ENCODE data around the gene DLG5. TPM values are rescaled to one million over a fixed set of nuclear protein-coding genes. Genes with fewer than 3 reads are reported as not detected.
A peak's percentile ranks its signal among the peaks of the same experiment; 100 is the strongest.

DLG5 gene
- polyA plus RNA-seq, 3 donors, result 0.14 to 0.77 TPM; not detected in 1

DNA sequence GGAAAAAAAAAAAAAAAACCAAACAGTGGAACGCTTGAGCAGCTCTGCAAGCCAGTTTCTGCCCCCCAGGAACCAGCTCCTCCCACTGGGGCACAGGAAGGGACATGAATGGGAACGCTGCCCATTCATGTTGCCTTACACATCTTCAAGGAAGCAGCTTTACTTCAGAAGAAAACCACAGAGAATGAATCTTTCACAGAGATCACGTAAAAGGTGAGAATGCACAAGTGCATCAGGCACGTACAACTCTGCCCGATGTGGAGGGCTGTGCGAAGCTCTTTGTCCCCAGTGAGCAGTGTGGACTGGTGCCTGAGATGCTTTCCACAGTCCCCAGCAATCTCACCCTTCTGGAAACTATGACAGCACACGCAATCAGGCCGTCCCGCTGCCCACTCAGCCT lies 106.2 kb downstream of the DLG5 start:
- no peaks in the 10 kb centered on the region for H3K27me3 ChIP-seq (ENCODE audit: control insufficient read depth in 2 of 2, insufficient read depth in 2 of 2, low read length in 2 of 2)
- no peaks in the 10 kb centered on the region for H3K4me1 ChIP-seq (ENCODE audit: control insufficient read depth in 1 of 2, insufficient read depth in 2 of 2, low read length in 2 of 2)
- Mint-ChIP-seq H3K27me3 (ENCODE audit: low read depth in 3 of 3) (peaks cover 0 to 2% (median 0%) of the 10 kb centered on the region in 3 donors), H3K27ac (peak overlapping the region in 1 of 7 donors; percentile 8), H3K36me3 (no peaks in the 10 kb centered on the region), H3K4me1 (no peaks in the 10 kb centered on the region), H3K9me3 (no peaks in the 10 kb centered on the region), H3K4me3 (no peak overlapping the region)
- H3K27ac ChIP-seq (ENCODE audit: low read depth in 1 of 2, low read length in 2 of 2), result no peak overlapping the region
- H3K79me2 ChIP-seq (ENCODE audit: insufficient read depth, low read length), result no peaks in the 10 kb centered on the region
- H3K4me2 ChIP-seq (replicated peaks; ENCODE audit: extremely low read depth, low read length, poor library complexity, severe bottlenecking), result no peak overlapping the region
- DNase-seq, result no peak
- intact Hi-C loops (cut with micrococcal nuclease), result no loop called here
- TF ChIP-seq, protein P1, sequence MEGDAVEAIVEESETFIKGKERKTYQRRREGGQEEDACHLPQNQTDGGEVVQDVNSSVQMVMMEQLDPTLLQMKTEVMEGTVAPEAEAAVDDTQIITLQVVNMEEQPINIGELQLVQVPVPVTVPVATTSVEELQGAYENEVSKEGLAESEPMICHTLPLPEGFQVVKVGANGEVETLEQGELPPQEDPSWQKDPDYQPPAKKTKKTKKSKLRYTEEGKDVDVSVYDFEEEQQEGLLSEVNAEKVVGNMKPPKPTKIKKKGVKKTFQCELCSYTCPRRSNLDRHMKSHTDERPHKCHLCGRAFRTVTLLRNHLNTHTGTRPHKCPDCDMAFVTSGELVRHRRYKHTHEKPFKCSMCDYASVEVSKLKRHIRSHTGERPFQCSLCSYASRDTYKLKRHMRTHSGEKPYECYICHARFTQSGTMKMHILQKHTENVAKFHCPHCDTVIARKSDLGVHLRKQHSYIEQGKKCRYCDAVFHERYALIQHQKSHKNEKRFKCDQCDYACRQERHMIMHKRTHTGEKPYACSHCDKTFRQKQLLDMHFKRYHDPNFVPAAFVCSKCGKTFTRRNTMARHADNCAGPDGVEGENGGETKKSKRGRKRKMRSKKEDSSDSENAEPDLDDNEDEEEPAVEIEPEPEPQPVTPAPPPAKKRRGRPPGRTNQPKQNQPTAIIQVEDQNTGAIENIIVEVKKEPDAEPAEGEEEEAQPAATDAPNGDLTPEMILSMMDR (IDR thresholded peaks at IDR 0.05), result no peak
- H3K36me3 ChIP-seq (replicated peaks in 1 of 2; ENCODE audit: control insufficient read depth in 1 of 2, insufficient read depth in 2 of 2, low read length in 2 of 2), result no peaks in the 10 kb centered on the region
- no peak overlapping the region for H3K4me3 ChIP-seq (replicated peaks in 1 of 3; ENCODE audit: low read depth in 2 of 3, low read length in 3 of 3)
- H3K9me3 ChIP-seq (replicated peaks in 1 of 2; ENCODE audit: control insufficient read depth in 1 of 2, insufficient read depth in 1 of 2, low read length in 2 of 2), result no peaks in the 10 kb centered on the region
- no peak overlapping the region for H2AFZ ChIP-seq (ENCODE audit: insufficient read depth, low read depth, low read length, poor library complexity, severe bottlenecking)
- no peak overlapping the region for H3K9ac ChIP-seq (ENCODE audit: insufficient read depth, low read length, poor library complexity, severe bottlenecking)
- 92% methylated on average over 5 of the region's 9 CpGs for whole genome bisulfite sequencing (ENCODE audit: insufficient coverage)
- no peaks in the 10 kb centered on the region for H4K20me1 ChIP-seq (ENCODE audit: insufficient read depth, low read length)

DNA sequence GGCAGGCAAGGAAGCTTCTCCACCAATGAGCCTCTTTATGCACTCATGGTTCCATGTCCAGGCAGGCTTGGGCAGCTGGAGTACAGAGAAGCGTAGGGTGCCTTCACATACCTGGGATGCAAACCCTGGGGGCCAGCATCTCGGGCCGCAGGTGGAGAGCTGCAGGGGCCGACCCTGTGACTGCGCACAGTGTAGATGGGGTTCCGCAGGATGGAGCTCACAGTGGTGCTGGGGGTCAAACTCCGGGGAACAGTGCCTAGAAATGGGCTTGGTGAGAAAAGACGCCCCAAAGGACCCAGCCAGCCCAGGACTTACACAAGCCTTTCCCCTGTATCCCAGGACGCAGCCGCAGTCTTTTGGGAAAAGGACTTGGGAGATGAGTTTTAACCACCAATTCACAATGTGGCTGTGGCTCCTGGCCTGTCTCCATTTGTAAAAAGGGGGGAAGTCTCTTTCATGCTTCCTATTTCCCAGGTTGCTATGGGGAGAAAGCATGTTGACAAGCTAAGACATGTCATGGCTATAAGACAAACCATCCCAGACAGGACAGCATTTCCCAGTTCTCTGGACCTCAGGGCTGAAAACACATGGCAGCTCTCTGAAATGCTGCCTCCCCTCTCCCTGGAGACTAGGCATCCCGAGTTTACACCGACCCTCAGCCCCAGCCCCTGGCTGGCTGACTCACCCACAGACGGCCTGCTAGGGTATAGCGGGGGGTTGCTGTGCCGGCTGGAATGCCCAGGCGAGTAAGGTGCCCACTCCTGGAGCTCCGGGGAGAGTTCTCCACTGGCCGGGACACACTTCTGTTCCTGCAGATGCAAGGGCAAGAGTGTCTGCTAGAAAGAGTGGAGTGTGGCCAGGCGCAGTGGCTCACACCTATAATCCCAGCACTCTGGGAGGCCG lies 107.1 kb downstream of the DLG5 start:
- Histone ChIP-seq H3K4me2 (replicated peaks; ENCODE audit: extremely low read depth, low read length, poor library complexity, severe bottlenecking) (no peak overlapping the region), H3K27me3 (ENCODE audit: control insufficient read depth in 2 of 2, insufficient read depth in 2 of 2, low read length in 2 of 2) (no peaks in the 10 kb centered on the region), H2AFZ (ENCODE audit: insufficient read depth, low read depth, low read length, poor library complexity, severe bottlenecking) (no peak overlapping the region), H3K79me2 (ENCODE audit: insufficient read depth, low read length) (no peaks in the 10 kb centered on the region), H3K9me3 (replicated peaks in 1 of 2; ENCODE audit: control insufficient read depth in 1 of 2, insufficient read depth in 1 of 2, low read length in 2 of 2) (no peaks in the 10 kb centered on the region), H3K36me3 (replicated peaks in 1 of 2; ENCODE audit: control insufficient read depth in 1 of 2, insufficient read depth in 2 of 2, low read length in 2 of 2) (no peaks in the 10 kb centered on the region), H3K27ac (ENCODE audit: low read depth in 1 of 2, low read length in 2 of 2) (no peak overlapping the region), H3K4me1 (ENCODE audit: control insufficient read depth in 1 of 2, insufficient read depth in 2 of 2, low read length in 2 of 2) (no peaks in the 10 kb centered on the region), H3K9ac (ENCODE audit: insufficient read depth, low read length, poor library complexity, severe bottlenecking) (no peak overlapping the region), H3K4me3 (replicated peaks in 1 of 3; ENCODE audit: low read depth in 2 of 3, low read length in 3 of 3) (no peak overlapping the region), H4K20me1 (ENCODE audit: insufficient read depth, low read length) (no peaks in the 10 kb centered on the region)
- Mint-ChIP-seq H3K36me3 (no peaks in the 10 kb centered on the region), H3K9me3 (no peaks in the 10 kb centered on the region), H3K4me3 (no peak overlapping the region), H3K4me1 (no peaks in the 10 kb centered on the region), H3K27ac (peak overlapping the region in 1 of 7 donors; percentile 6), H3K27me3 (ENCODE audit: low read depth in 3 of 3) (no peaks in the 10 kb centered on the region)
- TF ChIP-seq, protein P1 (IDR thresholded peaks at IDR 0.05), result no peak
- 99% methylated on average over 13 of the region's 20 CpGs for WGBS (ENCODE audit: insufficient coverage)
- intact Hi-C loops (cut with micrococcal nuclease), result no loop called here
- no peak for DNase-seq

All from CD14-positive monocyte (primary cell).